Stimulated activated CD8-positive, alpha-beta memory T cell treated with anti-CD3 and anti-CD28 coated beads, Interleukin-7, amount 100 ng/mL, for 4 hours (primary cell): Measurements from ENCODE around the gene CAMSAP2.
A peak's percentile ranks its signal among the peaks of the same experiment; 100 is the strongest.

ENCODE experiments used
- DNase-seq, 2 donors: peaks; one replicate each; pipeline ENCODE4 v3.0.0-alpha.2; 2020; ENCODE audit warnings: low read depth in 2 of 2

Gene CAMSAP2

DNA sequence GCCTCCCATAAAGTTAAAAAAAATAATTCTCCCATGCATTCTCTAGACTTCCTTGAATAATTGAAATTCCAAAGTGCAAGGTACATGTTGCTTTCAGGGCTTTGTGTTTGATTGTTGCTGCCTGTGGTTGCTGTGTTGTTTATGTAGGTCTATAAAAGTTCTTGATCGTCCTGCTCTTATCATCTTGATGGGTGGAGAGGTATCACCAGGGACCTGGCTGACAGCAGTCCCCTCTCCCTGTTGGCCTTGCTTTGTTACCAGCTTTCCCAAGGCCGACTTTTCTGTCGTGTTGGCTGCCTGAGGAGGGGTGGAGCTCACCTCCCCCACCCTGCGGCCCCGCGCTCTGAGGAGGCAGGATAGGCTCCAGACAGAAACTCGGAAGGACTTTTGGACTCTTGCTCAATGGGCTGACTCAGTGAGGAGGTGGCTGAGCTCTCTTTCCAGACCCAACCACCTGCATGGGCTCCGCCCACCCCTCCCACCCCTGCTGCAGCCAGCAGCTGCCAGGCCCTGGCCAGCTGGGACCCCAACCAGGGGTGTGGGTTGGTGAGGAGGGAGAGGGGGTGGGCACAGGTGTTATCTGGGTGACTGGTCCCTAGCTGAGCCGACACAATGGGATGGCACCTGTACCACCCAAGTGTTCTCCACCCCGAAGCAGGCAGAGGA, 158.0 kb downstream of the CAMSAP2 start:
- no peak for DNase-seq

GRCh38 chr1:200897259-200897658, 158.6 kb downstream of the CAMSAP2 start:
- no peak for DNase-seq

DNA sequence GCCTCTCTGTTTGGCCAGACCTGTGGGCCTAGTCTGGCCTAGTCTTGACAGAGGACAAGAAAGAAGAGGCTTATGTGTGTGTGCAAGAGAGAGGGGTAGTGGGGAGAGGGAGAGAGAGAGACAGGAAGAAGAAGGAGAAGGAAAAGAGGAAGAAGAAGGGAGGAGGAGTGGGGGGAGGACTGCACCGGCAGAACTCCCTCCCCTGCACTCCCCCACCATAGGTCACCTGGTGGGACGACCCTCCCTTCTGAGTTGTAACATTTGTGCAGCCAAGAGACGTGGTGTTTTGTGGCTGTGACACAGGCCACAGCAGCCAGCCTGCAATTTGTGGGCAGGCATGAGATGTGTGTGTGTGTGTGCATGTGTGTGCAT, 160.3 kb downstream of the CAMSAP2 start:
- DNase-seq, result no peak

- no peak for DNase-seq
Observed at GRCh38 chr1:200899451-200899915, 160.8 kb downstream of the CAMSAP2 start.

DNA sequence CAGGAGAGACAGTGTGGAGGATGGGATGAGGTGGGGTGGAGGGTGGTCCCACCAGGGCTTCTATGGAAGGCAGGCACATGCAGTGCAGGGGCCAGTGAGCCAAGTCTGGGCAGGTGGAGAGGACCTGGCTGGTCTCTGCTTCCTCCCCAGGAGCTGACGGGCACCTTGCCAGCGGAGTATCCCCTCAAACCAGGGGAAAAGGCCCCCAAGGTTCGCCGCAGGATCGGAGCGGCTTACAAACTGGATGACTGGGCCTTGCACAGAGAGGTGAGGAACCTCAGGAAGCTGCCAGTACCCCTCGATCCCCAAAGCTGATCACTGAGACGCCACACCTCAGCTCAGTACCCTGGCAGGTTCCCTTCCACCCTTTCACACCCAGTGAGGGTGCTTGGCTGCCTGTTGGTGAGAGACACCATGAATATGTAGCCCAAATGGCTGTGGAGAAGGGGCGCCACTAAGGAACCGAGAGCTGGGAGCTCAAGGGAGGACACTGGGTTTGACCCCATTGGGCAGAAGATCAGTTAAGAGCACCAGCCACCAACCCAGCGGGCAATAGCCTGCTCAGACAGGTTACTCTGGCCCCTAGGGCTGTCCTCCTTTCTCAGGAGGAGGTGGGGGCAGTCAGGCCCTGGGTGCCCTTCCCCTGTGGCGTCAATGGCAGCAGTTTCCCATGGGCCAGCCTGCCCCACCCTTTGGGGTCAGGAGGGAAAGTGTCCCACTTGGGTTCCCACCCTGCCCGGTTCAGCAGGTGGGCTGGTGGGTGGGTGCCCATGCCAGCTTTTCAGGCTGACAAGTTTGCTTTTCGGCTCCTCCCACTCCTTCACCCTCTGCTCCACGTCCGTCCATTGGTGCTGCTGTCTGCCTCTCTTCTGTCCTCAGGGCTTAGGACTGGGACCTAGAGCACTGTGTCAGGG, 161.5 kb downstream of the CAMSAP2 start:
- no peak for DNase-seq

- no peak for DNase-seq
Observed at GRCh38 chr1:200900877-200901276, 162.2 kb downstream of the CAMSAP2 start.

GRCh38 chr1:200901350-200901749, 162.7 kb downstream of the CAMSAP2 start:
- no peak for DNase-seq

DNA sequence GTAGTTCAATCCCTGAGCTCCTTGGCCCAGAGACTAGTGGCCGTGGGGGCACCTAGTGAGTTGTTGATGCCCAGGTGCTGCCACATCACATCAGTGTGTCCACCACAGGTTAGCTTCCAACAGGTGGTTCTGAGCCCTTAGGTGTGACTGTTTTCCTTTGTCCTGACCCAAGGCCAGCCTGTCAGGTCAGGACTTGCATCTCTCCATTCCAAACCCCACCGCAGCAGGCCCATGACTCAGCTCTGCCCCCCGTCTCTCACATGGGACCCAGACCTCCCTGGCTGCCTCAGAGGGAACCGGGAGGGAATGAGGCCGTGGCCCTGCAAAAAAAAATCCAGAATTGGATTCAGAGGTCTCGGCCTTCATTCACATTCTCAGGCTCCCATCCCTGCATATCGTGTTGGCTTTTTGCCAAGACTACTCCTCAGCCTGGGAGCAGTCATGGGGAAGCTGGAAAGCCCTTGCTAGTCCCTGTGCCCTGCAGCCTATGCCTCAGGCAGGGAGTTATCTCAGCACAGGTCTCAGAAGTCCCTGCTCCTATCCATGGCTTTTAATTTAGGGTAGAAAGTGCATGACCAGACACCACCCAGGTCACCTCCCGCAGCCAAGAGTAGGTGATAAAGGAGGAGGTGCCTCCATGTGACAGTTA, 163.2 kb downstream of the CAMSAP2 start:
- no peak for DNase-seq

GRCh38 chr1:200903793-200904192, 165.1 kb downstream of the CAMSAP2 start:
- DNase-seq, result no peak

DNA sequence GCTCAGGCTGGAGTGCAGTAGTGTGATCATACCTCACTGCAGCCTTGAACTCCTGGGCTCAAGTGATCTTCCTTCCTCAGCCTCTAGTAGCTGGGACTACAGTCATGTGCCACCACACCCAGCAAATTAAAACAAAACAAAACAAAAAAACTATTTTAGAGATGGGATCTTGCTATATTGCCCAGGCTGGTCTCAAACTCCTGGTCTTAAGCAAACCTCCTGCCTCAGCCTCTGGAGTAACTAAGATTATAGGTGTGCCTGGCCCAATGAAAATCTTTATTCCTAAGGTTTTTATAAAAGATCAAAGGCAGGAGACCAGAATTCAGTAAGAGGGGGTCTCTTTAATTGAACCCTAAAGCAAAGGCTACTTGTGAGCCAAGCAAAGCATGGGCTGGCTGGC, 166.1 kb downstream of the CAMSAP2 start:
- DNase-seq, result no peak

DNA sequence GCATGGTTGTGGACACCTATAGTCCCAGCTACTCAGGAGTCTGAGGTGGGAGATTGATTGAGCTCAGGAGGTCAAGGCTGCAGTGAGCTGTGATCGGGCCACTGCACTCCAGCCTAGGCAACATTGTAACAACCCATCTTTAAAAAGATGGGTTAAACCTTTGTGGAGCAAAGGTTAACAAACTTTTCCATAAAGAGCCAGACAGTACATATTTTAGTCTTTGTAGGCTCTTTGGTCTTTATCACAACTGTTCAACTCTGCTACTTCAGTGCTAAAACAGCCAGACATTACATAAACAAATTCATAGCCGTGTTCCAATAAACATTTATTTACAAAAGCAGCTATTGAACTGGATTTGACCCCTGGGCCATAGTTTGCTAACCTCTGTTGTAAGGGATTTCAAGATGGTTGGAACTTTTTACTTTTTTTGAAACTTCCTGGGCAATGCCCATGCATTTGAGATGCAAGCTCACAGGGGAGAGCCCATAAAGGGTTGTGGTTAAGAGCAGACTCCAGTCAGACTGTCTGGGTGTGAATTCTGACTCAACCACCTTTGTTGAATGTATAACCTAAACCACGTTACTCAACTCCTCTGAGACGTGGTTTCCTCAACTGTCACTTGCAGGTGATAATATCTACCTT, 166.8 kb downstream of the CAMSAP2 start:
- peak; percentile 25 to 31 for DNase-seq

- no peak for DNase-seq
Observed at GRCh38 chr1:200906491-200906890, 167.8 kb downstream of the CAMSAP2 start.

DNA sequence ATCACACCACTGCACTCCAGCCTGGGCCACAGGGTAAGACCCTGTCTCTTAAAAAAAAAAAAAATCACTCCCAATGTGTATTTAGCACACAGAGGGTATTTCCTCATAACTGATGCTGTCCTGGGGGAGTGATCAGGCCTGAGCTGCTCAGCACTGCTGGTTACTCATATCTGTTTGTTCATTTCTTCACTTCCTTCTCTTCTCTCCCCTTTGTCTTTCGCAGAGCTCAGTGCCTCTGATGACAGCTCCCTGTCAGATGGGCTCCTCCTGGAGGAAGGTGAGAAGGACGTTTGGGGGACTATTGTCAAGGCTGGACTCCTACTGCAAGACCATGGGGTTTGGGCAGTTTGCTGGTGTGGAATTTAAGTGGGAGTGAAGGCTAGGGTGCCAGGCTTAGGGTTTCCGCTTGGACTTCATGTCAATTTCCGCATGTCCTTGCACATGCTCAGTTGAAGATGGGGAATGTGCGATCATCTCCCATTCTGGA, 169.0 kb downstream of the CAMSAP2 start:
- no peak for DNase-seq

- DNase-seq, result no peak
Observed at GRCh38 chr1:200908191-200908868, 169.6 kb downstream of the CAMSAP2 start.

GRCh38 chr1:200909071-200909470, 170.4 kb downstream of the CAMSAP2 start:
- no peak for DNase-seq

DNA sequence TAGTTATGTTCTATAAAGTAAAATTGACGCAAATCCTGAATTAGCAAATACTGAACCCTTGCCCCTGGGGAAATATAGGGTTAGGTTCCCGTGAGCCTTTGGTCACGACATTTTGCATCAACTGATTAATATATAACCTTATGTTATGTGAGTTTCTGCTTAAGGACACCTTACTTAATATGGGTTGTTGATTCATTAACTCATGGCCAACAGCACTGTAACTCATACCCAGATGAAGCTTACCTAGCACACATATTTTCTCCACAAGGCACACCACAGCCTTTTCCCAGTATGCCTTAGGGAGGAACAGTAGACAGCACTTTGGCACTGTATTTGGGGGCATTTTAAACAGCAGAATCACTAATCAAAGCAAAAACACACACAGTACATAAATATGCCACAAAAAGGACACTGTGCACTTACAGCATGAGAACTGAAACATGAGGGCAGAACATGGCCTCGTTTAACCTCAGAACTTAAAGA, 171.1 kb downstream of the CAMSAP2 start:
- no peak for DNase-seq
